ENCODE data around the gene CAPNS1. TPM values are rescaled to one million over a fixed set of nuclear protein-coding genes. Genes with fewer than 3 reads are reported as not detected.

Gene CAPNS1
- total and polyA plus RNA-seq, 8 donors, result 93.7 to 575 (median 153) TPM

- peak overlapping the region in 3 of 5 donors; percentile 95 to 99 (median 98) for H3K27ac ChIP-seq
- DNase-seq, result no peak
- intact Hi-C loops (cut with DNase I; ENCODE audit: low total_unique reads), result no loop called here
- no peaks in the 10 kb centered on the region for H3K9me3 ChIP-seq
- H3K36me3 ChIP-seq, result peaks cover 42 to 57% (median 51%) of the 10 kb centered on the region in 4 donors
- H3K27me3 ChIP-seq, result no peaks in the 10 kb centered on the region
- peak overlapping the region in 1 of 4 donors; percentile 85 for H3K4me3 ChIP-seq
- whole genome bisulfite sequencing, 5 donors, result 94% methylated on average over 13 to 14 of the region's 14 CpGs
- no peak for TF ChIP-seq POLR2AphosphoS5 (IDR thresholded peaks at IDR 0.05)
- no peak for TF ChIP-seq POLR2A (IDR thresholded peaks at IDR 0.05)
- no peak for TF ChIP-seq EP300 (IDR thresholded peaks at IDR 0.05)
- no peak for TF ChIP-seq CTCF (IDR thresholded peaks at IDR 0.05)
- peaks cover 8 to 38% (median 33%) of the 10 kb centered on the region in 4 donors for H3K4me1 ChIP-seq
These were observed 2.2 kb downstream of the CAPNS1 start for GRCh38 chr19:36142046-36142445.

DNA sequence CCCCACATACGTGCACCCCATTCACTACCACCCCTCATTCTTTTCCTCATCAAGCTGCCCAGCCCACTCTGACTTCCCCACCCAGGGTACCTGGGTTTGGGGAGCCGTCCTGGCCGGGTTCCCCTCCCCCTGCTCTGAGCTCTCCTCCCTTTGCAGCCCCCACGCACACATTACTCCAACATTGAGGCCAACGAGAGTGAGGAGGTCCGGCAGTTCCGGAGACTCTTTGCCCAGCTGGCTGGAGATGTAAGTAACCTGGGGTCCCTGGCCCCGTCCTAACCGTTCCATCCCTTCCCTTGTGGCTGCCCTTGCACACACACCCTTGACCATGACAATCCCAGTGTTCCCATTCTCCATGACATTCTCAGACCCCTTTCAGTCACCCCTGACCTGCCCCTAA lies 2.6 kb downstream of the CAPNS1 start:
- Histone ChIP-seq H3K4me1 (peaks cover 8 to 33% (median 29%) of the 10 kb centered on the region in 4 donors), H3K4me3 (peak overlapping the region in 1 of 4 donors; percentile 85), H3K27me3 (no peaks in the 10 kb centered on the region), H3K36me3 (peaks cover 46 to 61% (median 56%) of the 10 kb centered on the region in 4 donors), H3K27ac (peak overlapping the region in 1 of 5 donors; percentile 95), H3K9me3 (no peaks in the 10 kb centered on the region)
- WGBS, 5 donors, result 88 to 94% (median 92%) methylated on average over 9 of the region's 9 CpGs
- intact Hi-C loops (cut with DNase I; ENCODE audit: low total_unique reads), result no loop called here
- TF ChIP-seq CTCF (IDR thresholded peaks at IDR 0.05), result no peak
- TF ChIP-seq POLR2A (IDR thresholded peaks at IDR 0.05), result no peak
- no peak for TF ChIP-seq EP300 (IDR thresholded peaks at IDR 0.05)
- DNase-seq, result no peak

DNA sequence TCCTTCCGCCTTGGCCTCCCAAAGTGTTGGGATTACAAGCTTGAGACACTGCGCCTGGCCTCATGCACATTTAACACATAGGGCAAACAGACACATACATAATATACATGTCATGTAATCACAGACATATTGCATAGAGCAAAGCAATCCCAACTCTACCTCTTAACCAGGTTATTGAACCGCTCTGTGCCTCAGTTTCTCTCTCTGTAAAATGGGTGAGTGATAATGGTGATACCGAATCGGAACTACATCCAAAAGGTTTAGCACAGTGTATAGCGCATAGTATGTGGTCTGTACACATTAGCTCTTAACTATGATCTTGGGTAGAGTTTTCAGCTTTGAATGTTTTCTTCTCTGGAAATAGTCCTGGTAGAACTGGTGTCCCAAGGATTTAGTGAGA lies 4.8 kb downstream of the CAPNS1 start:
- intact Hi-C loops (cut with DNase I; ENCODE audit: low total_unique reads), result no loop called here
- H3K4me3 ChIP-seq, result no peak overlapping the region
- peaks cover 67 to 83% (median 77%) of the 10 kb centered on the region in 4 donors for H3K36me3 ChIP-seq
- no peaks in the 10 kb centered on the region for H3K9me3 ChIP-seq
- H3K4me1 ChIP-seq, result peaks cover 8 to 17% (median 14%) of the 10 kb centered on the region in 4 donors
- 96 to 99% (median 97%) methylated on average over 6 of the region's 6 CpGs for WGBS, 5 donors
- H3K27ac ChIP-seq, result no peak overlapping the region
- no peaks in the 10 kb centered on the region for H3K27me3 ChIP-seq
- no peak for TF ChIP-seq CTCF (IDR thresholded peaks at IDR 0.05)
- TF ChIP-seq EP300 (IDR thresholded peaks at IDR 0.05), result no peak
- no peak for TF ChIP-seq POLR2AphosphoS5 (IDR thresholded peaks at IDR 0.05)
- no peak for TF ChIP-seq POLR2A (IDR thresholded peaks at IDR 0.05)
- no peak for DNase-seq

GRCh38 chr19:36149673-36150406 lies 10.0 kb downstream of the CAPNS1 start:
- no peak for TF ChIP-seq CTCF (IDR thresholded peaks at IDR 0.05)
- no peak for TF ChIP-seq EP300 (IDR thresholded peaks at IDR 0.05)
- no peak for TF ChIP-seq POLR2A (IDR thresholded peaks at IDR 0.05)
- no peak for TF ChIP-seq POLR2AphosphoS5 (IDR thresholded peaks at IDR 0.05)
- Histone ChIP-seq H3K27ac (peak overlapping the region in 2 of 5 donors; percentile 89 to 94), H3K4me1 (peaks cover 0 to 24% (median 18%) of the 10 kb centered on the region in 4 donors), H3K36me3 (peaks cover 58 to 76% (median 70%) of the 10 kb centered on the region in 4 donors), H3K9me3 (no peaks in the 10 kb centered on the region), H3K4me3 (no peak overlapping the region), H3K27me3 (no peaks in the 10 kb centered on the region)
- 72 to 87% (median 82%) methylated on average over 11 to 13 of the region's 13 CpGs for WGBS, 5 donors
- intact Hi-C loops (cut with DNase I; ENCODE audit: low total_unique reads), result no loop called here
- DNase-seq, result no peak

Measured in stomach (tissue), 9 donors.